Lung microvascular endothelial cell (primary cell): Measurements from ENCODE around the gene CISTR. TPM values are rescaled to one million over a fixed set of nuclear protein-coding genes. Genes with fewer than 3 reads are reported as not detected.
"Not testable (repeated sequence)": the region's sequence is repeated elsewhere in the genome, so short reads cannot be mapped to it uniquely, and the experiment has no call there.

Experiments
- DNase-seq, 2 donors: peaks; one replicate each; pipeline versions ENCODE4 v3.0.0 to v3.0.0-alpha.2; 2010; ENCODE audit warnings: low read depth in 2 of 2
- total RNA-seq: library from RNA; depleted of rRNA; stranded (reverse); fragments of >200 nt; gene quantifications from 2 replicates; pipeline ENCODE4 v1.2.1, GENCODE V29; 2014

Gene CISTR
- total RNA-seq, 1 donor from 2014 or later: not detected

DNA sequence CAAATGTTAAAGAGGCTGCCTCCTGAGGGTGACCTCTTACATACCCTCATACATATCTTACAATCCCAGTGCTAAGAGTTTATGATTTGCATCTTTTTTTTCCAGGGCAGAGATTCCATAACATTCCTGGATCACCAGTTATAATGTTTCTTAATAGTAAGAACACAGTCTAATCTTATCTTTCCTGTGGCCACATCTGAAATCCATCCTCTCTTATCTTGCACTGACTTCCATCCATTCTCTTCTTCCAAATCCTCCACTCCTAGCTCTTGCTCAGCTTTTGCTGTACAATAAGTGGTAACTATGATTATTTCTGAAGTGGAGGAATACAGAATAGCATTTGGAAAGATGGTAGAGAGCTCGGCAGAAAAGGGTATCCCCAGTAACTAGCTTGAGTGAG is 30.8 kb downstream of the CISTR start:
- no peak for DNase-seq

GRCh38 chr12:53719649-53720048 is 32.1 kb downstream of the CISTR start:
- DNase-seq: no peak

- not testable (repeated sequence) for DNase-seq
Measured at GRCh38 chr12:53718567-53718966, 33.2 kb downstream of the CISTR start.

DNA sequence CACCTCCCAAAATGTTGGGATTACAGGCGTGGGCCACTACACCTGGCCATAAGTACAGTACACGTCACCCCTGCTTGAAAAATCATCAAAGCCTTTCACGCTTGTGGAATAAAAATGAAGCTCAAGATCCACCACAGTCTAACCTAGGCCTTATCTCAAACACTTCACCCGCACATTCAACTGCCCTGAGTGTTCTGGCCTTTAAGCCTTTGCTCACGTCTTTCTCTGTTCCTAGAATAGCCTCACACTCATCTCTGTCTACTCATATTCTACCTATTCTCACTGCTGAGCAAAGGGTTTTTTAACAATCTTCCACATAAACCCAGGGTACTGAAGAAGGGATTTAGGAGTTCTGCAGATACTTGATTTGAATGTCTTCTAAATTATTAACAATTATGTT is 34.5 kb downstream of the CISTR start:
- no peak for DNase-seq

- DNase-seq: no peak
Measured at GRCh38 chr12:53714004-53714403, 37.8 kb downstream of the CISTR start.

DNA sequence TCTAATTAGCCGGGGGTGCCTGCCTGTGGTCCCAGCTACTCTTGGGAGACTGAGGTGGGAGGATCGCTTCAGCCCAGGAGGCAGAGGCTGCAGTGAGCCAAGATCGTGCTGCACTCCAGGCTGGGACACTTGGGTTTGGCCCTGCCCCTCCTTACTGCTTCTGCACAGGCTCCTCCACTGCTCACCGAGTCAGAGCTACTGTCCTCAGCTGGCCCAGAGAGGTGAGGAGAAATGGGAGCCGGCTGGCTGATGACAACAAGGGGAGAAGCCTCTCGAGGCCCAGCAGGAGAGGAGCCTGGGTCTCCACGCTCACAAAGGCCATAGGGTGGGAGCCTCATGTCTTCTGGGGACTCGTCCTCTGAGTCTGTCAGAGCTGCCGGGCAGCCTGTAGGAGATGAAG is 38.3 kb downstream of the CISTR start:
- DNase-seq: no peak

GRCh38 chr12:53712059-53712643 is 39.6 kb downstream of the CISTR start:
- DNase-seq: no peak

- no peak for DNase-seq
Measured at GRCh38 chr12:53710091-53710490, 41.7 kb downstream of the CISTR start.

GRCh38 chr12:53709671-53710070 is 42.1 kb downstream of the CISTR start:
- DNase-seq: no peak

DNA sequence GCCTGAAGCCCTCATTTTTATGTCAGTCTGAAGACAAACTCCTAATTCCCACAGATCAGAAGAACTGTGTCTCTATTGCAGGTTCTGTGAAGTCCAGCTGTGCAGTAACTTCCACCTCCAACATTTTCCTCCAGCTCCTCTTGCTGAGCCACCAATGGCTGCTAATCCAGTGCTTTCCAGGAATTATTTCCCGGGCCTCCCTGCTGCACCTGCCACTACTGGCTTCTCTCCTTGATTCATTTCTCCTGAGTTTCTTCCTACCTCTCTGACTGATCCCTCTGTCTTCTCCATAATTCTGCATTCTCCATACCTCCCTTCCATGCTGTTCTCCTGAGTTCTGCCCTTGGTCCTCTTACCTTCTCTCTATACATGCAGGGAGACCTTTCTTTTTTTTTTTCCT is 45.7 kb downstream of the CISTR start:
- DNase-seq: no peak

GRCh38 chr12:53703756-53704155 is 48.0 kb downstream of the CISTR start:
- DNase-seq: no peak

GRCh38 chr12:53701518-53702264 is 50.1 kb downstream of the CISTR start:
- DNase-seq: peak; percentile 77

GRCh38 chr12:53700567-53700966 is 51.2 kb downstream of the CISTR start:
- DNase-seq: no peak

DNA sequence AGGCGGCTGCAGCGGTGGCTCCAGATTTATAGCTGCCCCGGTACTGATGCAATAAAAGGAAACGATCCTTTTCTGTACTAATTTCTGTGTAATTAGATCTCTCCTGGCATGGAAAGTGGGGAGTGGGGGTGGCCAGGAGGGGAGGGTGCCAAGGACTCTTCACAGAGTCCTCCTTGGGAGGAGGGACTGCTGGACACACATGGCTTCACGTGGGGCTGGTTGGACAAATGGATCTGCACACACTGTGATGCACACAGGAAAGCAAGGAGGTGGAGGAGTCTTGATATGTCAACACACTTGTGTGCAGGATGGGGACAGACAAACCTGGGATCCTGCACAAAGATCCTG is 52.1 kb downstream of the CISTR start:
- DNase-seq: no peak

- no peak for DNase-seq
Measured at GRCh38 chr12:53698948-53699677, 52.7 kb downstream of the CISTR start.

DNA sequence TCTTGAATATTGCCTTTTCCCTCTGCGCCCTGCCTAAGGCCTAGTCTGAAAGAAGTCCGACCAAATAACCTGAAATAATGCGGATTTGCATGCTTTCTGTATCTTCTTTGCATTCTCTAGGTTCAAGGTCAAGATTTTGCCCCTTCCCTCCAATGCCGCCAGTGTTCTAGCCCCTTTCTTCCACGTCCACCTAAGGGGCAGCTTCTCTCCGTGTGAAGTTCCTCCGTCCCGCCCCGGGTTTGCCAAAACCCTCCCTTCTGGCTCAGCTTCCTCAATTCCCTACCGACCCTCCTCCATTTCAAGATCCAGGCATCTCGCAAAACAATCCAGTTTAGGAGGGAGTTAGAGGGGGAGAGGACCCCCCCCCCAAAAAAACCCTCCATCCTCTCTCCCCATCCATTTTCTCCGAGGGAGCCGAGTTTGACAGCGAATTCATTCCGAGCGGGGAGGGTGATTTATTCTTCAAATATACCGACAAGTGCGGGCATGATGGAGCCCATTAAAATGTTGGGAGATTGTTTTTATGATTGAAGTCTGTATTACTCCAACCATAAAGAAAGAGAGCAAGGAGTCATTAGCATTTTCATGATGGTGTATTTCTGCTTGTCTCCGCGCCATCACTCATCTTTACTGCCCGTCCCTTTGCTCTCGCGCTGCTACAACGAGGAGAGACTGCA is 55.0 kb downstream of the CISTR start:
- DNase-seq: no peak

Other genes with a start within 250 kb of the CISTR start
- not detected in 2 replicates for gene NPFF, start 244.5 kb downstream of the CISTR start, total RNA-seq
- 9.2 and 10.5 TPM in 2 replicates for gene ATF7, start 125.6 kb downstream of the CISTR start, total RNA-seq
- gene ATP5MC2, start 75.9 kb downstream of the CISTR start, total RNA-seq: 129 and 141 TPM in 2 replicates
- 47.3 and 77.8 TPM in 2 replicates for gene CALCOCO1, start 24.5 kb downstream of the CISTR start, total RNA-seq
- gene HOXC13, start 186.9 kb upstream of the CISTR start, total RNA-seq: not detected in 2 replicates
- not detected in 2 replicates for gene HOXC12, start 202.9 kb upstream of the CISTR start, total RNA-seq
- gene HOXC11, start 221.1 kb upstream of the CISTR start, total RNA-seq: not detected in 2 replicates
- gene HOTAIR, start 223.0 kb upstream of the CISTR start, total RNA-seq: not detected in 2 replicates
- not detected in 2 replicates for gene HOXC10, start 233.2 kb upstream of the CISTR start, total RNA-seq
- 0.22 TPM in 1 of 2 replicates, not detected in the other for gene HOXC9, start 248.2 kb upstream of the CISTR start, total RNA-seq